T-helper 1 cell treated with Interleukin-12 subunit alpha and Interleukin-12 subunit beta and Interleukin-4 antibody, amounts not matched to agents 30 μg/mL and 1 μg/mL, for 36 hours (primary cell): ENCODE results near the gene MTA1.

Experiments
- H3K27ac Mint-ChIP-seq: one replicate; pipeline ENCODE4 v1.8.0; 2021; ENCODE audit warnings: mild to moderate bottlenecking, mixed read lengths
- H3K27me3 Mint-ChIP-seq: one replicate; pipeline ENCODE4 v1.8.0; 2021; ENCODE audit warnings: low read depth, mixed read lengths
- H3K36me3 Mint-ChIP-seq: one replicate; pipeline ENCODE4 v1.8.0; 2021; ENCODE audit warnings: low read depth, mixed read lengths
- H3K4me1 Mint-ChIP-seq: one replicate; pipeline ENCODE4 v1.8.0; 2021; ENCODE audit warnings: low read depth, mixed read lengths
- H3K4me3 Mint-ChIP-seq: one replicate; pipeline ENCODE4 v1.8.0; 2021; ENCODE audit warnings: mild to moderate bottlenecking, moderate library complexity, mixed read lengths
- H3K9me3 Mint-ChIP-seq: one replicate; pipeline ENCODE4 v1.8.0; 2021; ENCODE audit warnings: mixed read lengths

The MTA1 gene

DNA sequence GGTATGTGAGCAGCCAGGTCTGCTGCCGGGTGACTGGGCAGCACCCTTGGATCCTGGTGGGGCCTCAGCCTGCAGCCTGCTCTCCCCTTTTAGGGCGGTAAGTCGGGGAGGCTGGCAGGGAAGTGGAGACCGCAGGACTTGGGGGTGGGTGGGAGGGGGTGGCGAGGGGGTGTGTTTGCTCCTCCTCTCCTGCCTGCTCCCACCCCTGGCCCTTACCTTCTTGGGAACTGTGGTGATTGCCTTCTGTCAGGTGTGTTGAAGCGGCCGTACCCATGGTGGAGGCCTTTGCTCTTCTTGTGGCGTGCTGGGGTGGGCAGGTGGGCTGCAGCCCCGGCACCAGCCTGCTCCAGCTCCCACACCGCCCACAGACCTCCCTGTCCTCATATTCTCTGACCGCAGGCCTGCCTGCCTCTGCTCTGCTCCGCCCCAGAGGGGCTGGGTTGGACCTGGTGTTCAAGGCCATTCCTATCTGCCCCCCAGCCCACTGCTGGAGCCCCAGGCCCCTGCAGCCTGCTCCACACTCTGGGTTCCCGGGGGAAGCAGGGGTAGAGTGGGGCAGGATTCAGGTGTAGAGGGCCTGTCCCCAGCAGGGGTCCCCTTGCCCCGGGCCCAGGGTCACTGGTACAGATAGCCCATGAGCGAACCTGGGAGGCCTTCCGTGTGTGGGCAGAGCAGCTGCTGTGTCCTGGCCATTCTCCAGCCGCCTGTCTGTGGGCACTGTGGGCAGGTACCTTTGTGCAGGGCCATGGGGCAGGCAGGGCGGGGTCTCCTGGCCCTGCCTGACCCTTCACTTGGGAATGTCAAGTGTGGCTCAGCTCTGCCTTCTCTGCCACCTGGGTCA, 76.6 kb downstream of the MTA1 start:
- Mint-ChIP-seq H3K9me3 (no peaks in the 10 kb centered on the region), H3K27ac (no peak overlapping the region), H3K27me3 (no peaks in the 10 kb centered on the region), H3K4me1 (peaks cover 3% of the 10 kb centered on the region), H3K36me3 (no peaks in the 10 kb centered on the region), H3K4me3 (no peak overlapping the region)

DNA sequence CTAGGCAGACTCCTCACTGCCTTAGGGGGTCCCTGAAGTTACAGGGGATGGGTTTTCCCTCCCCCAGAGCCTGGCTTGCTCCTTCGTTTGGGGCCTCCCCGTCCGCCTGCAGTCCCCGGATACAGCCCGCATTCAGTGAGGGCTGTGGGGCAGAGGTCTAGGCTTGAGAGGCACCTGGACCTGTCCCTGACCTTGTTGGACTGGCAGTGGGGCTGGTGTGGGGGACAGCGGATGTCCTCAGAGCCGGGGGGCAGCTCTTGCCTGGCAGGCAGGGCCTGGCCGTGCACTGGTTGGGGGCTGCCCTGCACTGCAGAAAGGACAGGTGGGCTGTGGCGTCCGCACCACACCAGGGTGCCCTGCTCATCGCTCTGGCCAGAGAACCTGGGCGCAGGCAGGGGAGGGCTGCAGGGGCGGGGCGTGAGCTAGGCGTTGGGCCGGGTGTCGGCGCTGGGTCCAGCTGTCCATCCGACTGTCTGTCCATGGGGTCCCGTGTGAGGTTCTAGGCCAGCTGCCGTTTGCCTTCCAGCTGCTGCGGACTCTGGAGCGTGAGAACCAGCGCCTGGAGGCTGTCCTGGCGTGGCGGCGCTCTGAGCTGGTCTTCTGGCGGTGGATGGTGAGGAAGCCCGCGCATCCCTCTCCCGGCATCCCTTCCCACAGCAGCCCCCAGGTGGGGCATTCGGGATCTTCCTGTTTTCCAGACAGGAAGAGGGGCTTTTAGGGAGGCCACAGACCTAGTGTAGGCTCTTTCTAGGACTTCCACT, 77.4 kb downstream of the MTA1 start:
- Mint-ChIP-seq H3K9me3 (no peaks in the 10 kb centered on the region), H3K4me3 (no peak overlapping the region), H3K27ac (no peak overlapping the region), H3K27me3 (no peaks in the 10 kb centered on the region), H3K4me1 (no peaks in the 10 kb centered on the region), H3K36me3 (no peaks in the 10 kb centered on the region)

DNA sequence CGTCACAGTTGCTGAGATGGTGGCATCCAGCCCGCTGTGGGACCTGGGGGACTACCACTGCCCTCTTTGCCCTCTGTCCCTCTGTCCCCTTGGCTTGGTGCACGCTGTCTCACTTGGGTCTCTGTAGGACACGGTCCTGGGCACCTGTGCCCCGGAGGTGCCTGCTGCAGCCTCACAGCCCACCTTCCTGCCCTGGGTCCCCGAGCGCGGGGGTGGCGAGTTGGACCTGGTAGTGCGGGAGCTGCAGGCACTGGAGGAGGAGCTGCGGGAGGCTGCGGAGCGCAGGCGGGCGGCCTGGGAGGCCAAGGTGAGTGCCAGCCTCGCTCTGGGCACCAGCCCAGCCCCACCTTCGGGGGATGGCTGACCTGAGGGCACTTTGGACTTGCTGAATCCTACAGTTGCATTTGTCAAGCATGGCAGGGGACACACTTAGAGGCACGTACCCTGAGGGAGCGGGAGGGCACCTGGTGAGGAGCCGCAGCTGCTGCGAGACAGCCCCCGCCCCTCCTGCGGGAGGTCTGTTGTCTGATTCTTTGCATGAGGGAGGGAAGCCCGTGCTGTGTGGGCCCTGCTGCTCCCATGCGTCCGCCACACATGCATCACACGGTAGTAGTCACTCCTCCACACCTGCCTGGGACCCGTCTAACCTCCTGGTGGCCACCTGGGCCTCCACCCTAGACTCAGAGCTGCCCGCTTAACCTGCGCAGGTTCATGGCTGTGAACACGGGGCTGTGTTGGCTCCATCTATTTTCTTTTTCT, 78.2 kb downstream of the MTA1 start:
- Mint-ChIP-seq H3K36me3 (no peaks in the 10 kb centered on the region), H3K27me3 (no peaks in the 10 kb centered on the region), H3K27ac (no peak overlapping the region), H3K9me3 (no peaks in the 10 kb centered on the region), H3K4me1 (no peaks in the 10 kb centered on the region), H3K4me3 (no peak overlapping the region)

DNA sequence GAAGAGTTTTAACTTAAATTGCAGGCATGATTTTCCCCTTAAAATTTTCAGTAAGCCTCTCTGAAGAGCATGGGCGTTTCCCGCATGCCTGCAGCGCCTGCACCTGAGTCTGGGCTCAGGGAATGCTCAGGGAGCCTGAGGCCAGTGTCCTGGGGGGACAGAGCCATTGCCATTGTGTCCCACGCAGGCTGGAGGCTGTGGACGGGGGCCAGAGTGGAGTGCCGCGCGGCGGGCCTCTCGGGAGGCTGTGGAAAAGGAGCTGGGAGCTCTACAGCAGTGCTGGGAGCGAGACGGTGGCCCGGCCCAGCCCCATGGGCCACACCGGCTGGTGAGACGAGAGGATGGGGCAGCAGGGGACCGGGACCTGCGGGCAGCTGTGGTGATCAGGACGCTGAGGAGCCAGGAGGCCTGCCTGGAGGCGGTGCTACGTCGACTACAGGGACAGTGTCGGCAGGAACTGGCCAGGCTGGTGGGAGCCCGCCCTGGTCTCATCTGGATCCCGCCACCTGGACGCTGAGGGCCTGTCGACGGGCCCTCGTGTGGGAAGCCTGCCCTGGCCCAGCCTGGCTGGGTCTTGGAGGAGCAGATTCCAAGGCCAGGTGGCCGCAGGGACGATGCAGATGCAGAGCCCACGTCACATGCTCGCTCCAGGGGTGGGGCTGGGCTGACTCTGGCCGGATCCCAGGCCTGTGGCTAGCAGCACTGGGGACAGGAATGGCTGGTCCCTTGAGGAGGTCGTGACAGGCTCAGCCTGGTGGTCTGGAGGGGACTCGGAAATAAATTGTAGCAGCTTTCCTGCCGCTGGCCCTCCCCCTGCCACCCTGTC, 79.0 kb downstream of the MTA1 start:
- H3K27ac Mint-ChIP-seq = no peak overlapping the region
- H3K9me3 Mint-ChIP-seq = no peaks in the 10 kb centered on the region
- no peaks in the 10 kb centered on the region for H3K4me1 Mint-ChIP-seq
- no peaks in the 10 kb centered on the region for H3K36me3 Mint-ChIP-seq
- H3K4me3 Mint-ChIP-seq = no peak overlapping the region
- no peaks in the 10 kb centered on the region for H3K27me3 Mint-ChIP-seq

DNA sequence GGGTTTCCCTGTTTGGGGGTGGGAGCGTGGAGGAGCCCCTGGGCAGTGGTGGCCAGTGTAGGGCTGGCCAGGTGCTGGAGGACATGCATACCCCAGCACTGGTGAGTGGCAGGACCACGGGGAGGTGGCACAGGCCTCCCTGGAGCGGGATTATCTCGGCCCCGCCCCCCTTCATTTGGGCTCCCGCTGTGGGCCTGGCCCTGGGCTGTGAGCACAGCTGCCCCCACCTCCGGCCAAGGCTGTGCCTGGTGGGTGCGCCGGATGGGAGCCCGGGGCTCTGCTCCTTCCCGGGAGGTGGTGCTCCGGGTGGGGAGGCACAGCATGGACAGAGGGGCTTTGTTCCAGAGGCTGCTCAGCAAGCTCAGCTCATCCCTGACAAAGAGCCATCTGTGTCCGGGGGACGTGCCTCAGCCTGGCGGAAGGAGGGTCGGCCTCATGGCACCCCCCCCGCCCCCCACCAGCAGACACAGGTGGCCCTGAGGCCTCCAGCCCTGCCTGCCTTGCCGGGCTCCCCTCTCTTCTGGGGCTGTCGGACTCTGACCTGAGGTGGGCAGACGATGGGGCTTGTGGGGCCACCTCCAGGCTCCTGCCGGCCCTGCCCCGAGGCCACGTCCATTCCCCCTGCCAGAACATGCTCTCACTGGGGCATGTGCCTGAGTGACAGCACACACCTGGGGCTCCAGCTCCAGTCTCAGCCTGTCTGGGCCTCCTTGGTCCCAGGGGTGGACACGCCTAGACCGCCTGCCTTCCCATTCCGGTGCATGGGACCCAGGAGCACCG, 79.8 kb downstream of the MTA1 start:
- Mint-ChIP-seq H3K4me3 (no peak overlapping the region), H3K36me3 (no peaks in the 10 kb centered on the region), H3K4me1 (no peaks in the 10 kb centered on the region), H3K9me3 (no peaks in the 10 kb centered on the region), H3K27me3 (no peaks in the 10 kb centered on the region), H3K27ac (no peak overlapping the region)

DNA sequence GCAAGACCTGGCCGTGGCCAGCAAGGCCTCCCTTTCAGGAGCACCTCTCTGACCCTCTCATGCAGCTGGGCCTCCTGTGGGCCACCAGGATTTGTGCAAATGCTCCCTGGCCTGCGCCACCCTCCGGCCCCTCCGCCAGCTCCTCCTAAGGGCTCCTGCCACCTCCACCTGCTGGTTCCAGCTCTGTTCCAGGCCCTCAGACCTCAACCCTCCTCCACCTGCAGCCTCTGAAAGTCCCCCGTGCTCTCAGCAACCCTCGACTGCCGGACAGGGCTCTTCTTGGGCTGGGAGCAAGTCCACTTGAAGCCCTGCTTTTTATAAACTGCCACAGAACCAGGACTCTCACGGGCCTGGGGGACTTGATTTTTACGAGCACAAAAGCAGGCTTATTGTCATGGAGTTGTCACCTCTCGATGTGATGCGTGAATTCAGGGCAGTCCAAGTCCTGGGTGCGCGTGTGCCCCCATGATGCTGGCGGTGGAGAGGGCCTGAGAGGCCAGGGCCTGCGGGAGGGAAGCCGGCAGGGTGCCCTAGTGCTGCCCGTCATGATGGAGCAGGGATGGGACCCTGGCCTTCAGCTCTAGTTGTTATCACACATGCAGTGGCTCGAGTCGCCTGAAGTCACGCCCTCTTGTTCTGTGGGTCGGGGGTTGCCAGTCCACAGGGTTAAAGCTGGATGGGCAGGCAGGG, 80.6 kb downstream of the MTA1 start:
- Mint-ChIP-seq H3K4me1 (no peaks in the 10 kb centered on the region), H3K36me3 (no peaks in the 10 kb centered on the region), H3K4me3 (no peak overlapping the region), H3K9me3 (no peaks in the 10 kb centered on the region), H3K27me3 (no peaks in the 10 kb centered on the region), H3K27ac (no peak overlapping the region)

DNA sequence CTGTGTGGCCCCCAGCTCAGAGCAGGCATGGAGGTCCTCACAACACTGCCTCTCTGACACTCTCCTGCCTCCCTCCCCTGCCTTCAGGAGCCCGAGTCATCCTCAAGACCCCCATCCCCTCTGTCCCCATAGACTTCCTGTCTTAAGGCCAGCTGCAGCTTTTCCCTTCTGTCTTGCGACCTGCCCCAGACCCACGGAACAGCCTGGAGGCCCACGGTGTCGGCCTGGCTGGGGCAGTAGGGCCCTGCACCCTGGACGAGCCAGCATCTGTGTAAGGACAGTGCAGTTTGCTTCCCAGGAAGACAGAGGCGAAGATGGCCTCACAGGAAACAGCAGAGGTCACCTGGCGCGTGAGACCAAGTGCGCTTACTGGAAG, 81.1 kb downstream of the MTA1 start:
- H3K9me3 Mint-ChIP-seq = no peaks in the 10 kb centered on the region
- H3K27me3 Mint-ChIP-seq = no peaks in the 10 kb centered on the region
- H3K27ac Mint-ChIP-seq = no peak overlapping the region
- H3K4me3 Mint-ChIP-seq = no peak overlapping the region
- H3K36me3 Mint-ChIP-seq = no peaks in the 10 kb centered on the region
- H3K4me1 Mint-ChIP-seq = no peaks in the 10 kb centered on the region

DNA sequence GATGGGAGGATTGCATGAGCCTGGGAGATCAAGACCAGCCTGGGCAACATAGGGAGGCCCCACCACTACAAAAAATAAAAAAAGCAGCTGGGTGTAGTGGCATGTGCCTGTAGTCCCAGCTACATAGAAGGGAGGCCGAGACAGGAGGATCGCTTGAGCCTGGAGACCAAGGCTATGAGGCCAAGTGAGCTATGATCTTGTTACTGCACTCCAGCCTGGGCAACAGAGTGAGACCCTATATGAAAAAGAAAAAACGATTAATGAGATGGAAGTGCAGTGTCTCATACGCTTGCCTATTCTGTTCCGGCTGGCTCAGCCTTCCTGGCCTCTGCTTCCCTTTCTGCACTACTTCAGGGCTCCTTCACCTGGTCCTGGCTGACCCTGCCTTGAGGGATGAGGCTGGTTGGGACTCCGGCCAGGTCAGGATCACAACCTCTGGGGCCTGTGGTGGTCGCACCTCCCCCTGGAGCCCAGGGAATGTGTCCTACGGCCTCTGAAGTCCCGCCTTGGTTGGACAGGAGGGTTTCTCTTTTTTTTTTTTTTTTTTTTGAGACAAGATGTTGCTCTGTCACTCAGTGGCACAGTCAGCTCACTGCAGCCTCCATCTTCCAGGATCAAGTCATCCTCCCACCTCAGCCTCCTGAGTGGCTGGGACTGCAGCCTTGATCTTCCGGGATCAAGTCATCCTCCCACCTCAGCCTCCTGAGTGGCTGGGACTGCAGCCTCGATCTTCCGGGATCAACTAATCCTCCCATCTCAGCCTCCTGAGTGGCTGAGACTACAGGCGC, 82.1 kb downstream of the MTA1 start:
- Mint-ChIP-seq H3K4me1 (no peaks in the 10 kb centered on the region), H3K4me3 (no peak overlapping the region), H3K27ac (no peak overlapping the region), H3K27me3 (no peaks in the 10 kb centered on the region), H3K36me3 (no peaks in the 10 kb centered on the region), H3K9me3 (no peaks in the 10 kb centered on the region)

DNA sequence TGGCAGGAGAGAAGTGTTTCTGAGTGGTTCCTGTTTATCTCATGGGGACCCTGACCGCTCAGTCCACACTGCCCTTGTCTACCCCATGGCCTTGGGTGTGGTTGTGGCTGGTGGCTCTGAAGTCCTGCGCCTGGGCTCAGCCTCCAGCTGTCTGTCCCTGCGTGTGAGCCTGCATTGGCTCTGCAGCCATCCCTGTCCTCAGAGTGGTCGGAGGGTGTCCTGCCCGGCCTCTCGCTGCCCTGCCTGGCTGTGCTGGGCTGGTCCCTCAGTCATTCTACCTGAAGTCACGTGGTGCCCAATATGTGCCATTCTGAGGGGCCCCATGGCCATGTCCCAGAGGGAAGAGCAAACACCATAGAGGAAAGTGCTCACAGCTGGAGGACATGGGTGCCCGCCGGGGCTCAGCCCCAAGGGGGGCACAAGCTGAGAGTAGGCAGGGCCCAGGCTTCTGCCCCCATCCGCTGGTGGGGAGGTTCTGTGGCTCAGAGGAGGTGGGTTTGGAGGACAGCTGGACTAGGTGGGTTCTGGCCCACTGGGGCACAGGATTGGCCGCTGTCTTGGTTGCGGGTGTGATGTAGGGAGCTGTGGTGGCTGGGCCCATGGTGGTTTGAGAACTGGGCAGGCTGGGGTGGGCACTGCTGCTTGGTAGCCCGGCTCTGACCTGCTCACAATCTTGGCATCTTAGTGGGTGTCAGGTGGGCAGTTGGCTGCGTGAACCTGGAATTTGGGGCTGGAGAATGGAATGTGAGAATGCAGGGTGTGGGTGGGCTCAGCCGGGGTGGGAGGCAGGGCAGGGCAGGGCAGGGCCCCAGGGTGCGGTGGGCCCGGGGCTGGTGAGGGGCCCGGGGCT, 83.0 kb downstream of the MTA1 start:
- Mint-ChIP-seq H3K27ac (no peak overlapping the region), H3K4me1 (no peaks in the 10 kb centered on the region), H3K4me3 (no peak overlapping the region), H3K27me3 (peaks cover 2% of the 10 kb centered on the region), H3K36me3 (no peaks in the 10 kb centered on the region), H3K9me3 (no peaks in the 10 kb centered on the region)

DNA sequence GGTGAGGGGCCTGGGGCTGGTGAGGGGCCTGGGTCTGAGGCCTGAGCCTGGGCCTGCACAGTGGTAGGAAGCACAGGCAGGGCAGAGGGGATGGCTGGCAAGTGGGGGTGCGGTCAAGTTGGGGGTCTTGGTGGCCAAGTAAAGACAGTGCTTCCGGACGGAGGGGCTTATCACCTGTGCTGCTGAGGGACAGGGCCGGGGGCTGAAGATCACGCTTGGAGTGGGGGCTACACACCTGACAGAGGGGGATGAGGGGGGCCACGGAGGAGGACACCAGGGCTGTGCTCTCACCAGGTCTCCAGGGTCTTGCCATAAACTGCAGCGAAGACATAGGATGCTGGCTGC, 83.6 kb downstream of the MTA1 start:
- peaks cover 6% of the 10 kb centered on the region for H3K27me3 Mint-ChIP-seq
- H3K4me3 Mint-ChIP-seq = no peak overlapping the region
- peaks cover 3% of the 10 kb centered on the region for H3K4me1 Mint-ChIP-seq
- no peak overlapping the region for H3K27ac Mint-ChIP-seq
- H3K36me3 Mint-ChIP-seq = no peaks in the 10 kb centered on the region
- H3K9me3 Mint-ChIP-seq = no peaks in the 10 kb centered on the region

DNA sequence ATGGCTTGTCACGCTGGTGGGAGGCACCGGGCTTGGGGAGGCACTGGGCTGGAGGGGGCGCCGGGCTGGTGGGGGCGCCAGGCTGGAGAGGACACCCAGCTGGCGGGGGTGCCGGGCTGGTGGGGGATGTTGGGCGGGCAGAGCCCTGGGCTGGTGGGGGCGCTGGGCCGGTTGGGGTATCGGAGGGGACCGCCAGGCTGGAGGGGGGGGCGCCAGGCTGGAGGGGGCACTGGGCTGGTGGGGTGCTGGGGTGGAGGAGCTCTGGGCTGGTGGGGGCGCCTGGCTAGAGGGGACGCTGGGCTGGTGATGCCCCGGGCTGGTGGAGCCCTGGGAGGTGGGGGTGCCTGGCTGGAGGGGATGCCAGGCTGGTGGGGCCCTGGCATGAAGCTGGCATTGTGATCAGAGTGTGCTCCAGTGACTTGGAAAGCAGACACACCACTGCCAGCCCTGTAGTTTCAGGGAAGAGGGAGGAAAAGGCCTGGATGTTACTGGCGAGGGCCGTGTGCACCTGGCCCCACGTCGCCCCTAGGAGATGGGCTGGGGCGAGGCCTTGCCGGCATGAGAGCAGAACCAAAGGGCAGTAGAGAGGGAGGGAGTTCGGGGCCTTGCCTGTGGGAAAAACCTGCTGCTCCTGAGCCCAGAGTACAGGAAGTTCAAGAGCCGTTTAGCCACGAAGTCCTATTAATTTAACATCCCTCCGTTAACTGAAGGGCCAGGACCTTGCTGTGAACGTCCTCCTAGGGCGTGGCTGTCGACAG, 84.5 kb downstream of the MTA1 start:
- Mint-ChIP-seq H3K4me1 (peaks cover 3% of the 10 kb centered on the region), H3K36me3 (no peaks in the 10 kb centered on the region), H3K27ac (no peak overlapping the region), H3K4me3 (no peak overlapping the region), H3K9me3 (no peaks in the 10 kb centered on the region), H3K27me3 (peaks cover 11% of the 10 kb centered on the region)
